GM12878 (cell line): ENCODE data around the gene NT5DC3. TPM values are rescaled to one million over a fixed set of nuclear protein-coding genes. Genes with fewer than 3 reads are reported as not detected.

Experiments
- BHLHE40 ChIP-seq, 2 experiments: fragments of 450-650 bp in 1 of 2; IDR thresholded peaks; 2 replicates each; pipeline ENCODE4 v1.6.1; 2011 to 2017; ENCODE audit warnings: low read depth in 2 of 2, borderline replicate concordance in 1 of 2, improper control_type of control experiment in 1 of 2, low read length in 1 of 2, mild to moderate bottlenecking in 1 of 2
- KDM1A ChIP-seq: fragments of 200-600 bp; sonication (generic); IDR thresholded peaks from 2 replicates; pipeline ENCODE4 v1.6.1; 2016; ENCODE audit warnings: borderline replicate concordance
- RB1 ChIP-seq: fragments of 450-650 bp; formaldehyde crosslinking; IDR thresholded peaks from 2 replicates; pipeline ENCODE4 v1.6.1; 2017; ENCODE audit warnings: mild to moderate bottlenecking, borderline replicate concordance
- WRNIP1 ChIP-seq: IDR thresholded peaks from 2 replicates; pipeline ENCODE4 v1.6.1; 2011; ENCODE audit warnings: low read depth, low read length, improper control_type of control experiment, borderline replicate concordance
- polyA plus RNA-seq, 11 experiments: library from polyadenylated mRNA; depleted of rRNA in 4 of 11; unstranded in 6 of 11; stranded (reverse) in 5 of 11; fragments of >200 nt; fragmentation: Nextera tagmentation in 4 of 11; fragmentation: Illumina TruSeq in 1 of 11; extraction: Ambion mirVana in 4 of 11; extraction: Trizol in 1 of 11; gene quantifications; 1 replicate in 1 of 11; 2 replicates in 10 of 11; pipeline versions ENCODE4 v1.2.1 to v1.2.3, GENCODE V29; 2011 to 2016; ENCODE audit warnings: inconsistent platforms in 2 of 11, missing spikeins in 2 of 11, low read depth in 1 of 11
- total RNA-seq, 4 experiments: library from RNA; depleted of rRNA in 3 of 4; stranded (reverse); fragments of >200 nt in 3 of 4; fragmentation: Illumina TruSeq in 1 of 4; extraction: Trizol in 1 of 4; gene quantifications; 2 replicates each; pipeline versions ENCODE4 v1.2.1 to v1.2.3, GENCODE V29; 2013 to 2021
- TF ChIP-seq, protein P1 (sequence below): fragments of 450-650 bp; IDR thresholded peaks from 2 replicates; pipeline ENCODE4 v1.6.1; 2017; ENCODE audit warnings: low read depth, mild to moderate bottlenecking, moderate library complexity
- TF ChIP-seq, protein P2 (sequence below): IDR thresholded peaks from 2 replicates; pipeline ENCODE4 v1.6.1; 2012; ENCODE audit warnings: mild to moderate bottlenecking, low read depth, low read length
- TF ChIP-seq, protein P3 (sequence below): IDR thresholded peaks from 2 replicates; pipeline ENCODE4 v1.6.1; 2012; ENCODE audit warnings: low read depth, low read length, improper control_type of control experiment
- TF ChIP-seq, protein P4 (sequence below): fragments of 450-650 bp; IDR thresholded peaks from 2 replicates; pipeline ENCODE4 v1.6.1; 2017; ENCODE audit warnings: mild to moderate bottlenecking, moderate library complexity

NT5DC3 gene
- total and polyA plus RNA-seq, 10 of the 15 experiments (the other 5 are each of a cell fraction or from before 2014, with no cell fraction given) = 2.0 to 12.4 (median 5.9) TPM

DNA sequence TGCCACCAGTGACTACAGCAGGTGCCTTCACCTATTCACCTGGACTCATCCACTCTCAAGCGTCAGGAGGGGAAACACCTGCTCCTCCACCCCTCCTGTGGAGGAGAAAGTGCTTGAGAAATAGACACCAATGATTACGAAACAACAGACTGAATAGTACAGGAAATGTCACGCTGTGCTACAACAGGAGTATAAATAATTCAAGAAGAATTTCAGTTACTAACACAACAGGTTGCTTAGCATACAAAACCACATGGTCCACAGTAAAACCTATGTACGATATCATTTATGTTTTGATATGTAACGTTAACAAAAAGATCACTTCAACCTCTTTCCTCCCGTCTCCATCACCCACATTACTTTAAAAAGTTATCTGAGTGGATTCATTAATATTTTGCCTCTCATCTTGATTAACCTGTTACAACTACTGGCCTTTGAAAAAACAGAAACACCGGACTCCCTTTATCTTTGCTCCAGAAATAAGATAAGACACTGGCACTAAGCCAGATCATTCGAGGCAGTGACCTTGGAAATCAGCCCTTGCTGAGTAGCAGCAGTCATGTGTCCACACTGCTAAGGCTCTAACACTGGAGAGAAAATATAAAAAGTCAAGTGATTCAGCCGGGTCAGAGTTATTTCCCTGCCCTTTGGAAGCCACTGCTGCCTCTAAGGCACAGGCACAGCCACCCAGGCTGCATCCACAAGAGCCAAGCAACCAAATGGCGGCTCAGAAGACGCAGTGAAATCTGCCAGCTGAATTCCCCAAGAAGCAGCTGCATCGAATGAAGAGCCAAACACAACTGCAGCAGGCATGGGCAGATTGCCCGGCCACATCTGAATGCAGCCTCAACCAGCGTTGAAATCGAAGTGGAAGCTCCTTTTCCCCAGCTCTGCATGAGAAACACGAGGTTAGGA is 40.9 kb downstream of the NT5DC3 start (continued):
- TF ChIP-seq, protein P1, sequence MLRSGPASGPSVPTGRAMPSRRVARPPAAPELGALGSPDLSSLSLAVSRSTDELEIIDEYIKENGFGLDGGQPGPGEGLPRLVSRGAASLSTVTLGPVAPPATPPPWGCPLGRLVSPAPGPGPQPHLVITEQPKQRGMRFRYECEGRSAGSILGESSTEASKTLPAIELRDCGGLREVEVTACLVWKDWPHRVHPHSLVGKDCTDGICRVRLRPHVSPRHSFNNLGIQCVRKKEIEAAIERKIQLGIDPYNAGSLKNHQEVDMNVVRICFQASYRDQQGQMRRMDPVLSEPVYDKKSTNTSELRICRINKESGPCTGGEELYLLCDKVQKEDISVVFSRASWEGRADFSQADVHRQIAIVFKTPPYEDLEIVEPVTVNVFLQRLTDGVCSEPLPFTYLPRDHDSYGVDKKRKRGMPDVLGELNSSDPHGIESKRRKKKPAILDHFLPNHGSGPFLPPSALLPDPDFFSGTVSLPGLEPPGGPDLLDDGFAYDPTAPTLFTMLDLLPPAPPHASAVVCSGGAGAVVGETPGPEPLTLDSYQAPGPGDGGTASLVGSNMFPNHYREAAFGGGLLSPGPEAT = no peak
- TF ChIP-seq KDM1A (no peak), RB1 (no peak), WRNIP1 (no peak), BHLHE40 (IDR thresholded peaks at IDR 0.05; ENCODE audit: borderline replicate concordance in 1 of 2, low read depth in 2 of 2, low read length in 1 of 2) (no peak)
- TF ChIP-seq, protein P2, sequence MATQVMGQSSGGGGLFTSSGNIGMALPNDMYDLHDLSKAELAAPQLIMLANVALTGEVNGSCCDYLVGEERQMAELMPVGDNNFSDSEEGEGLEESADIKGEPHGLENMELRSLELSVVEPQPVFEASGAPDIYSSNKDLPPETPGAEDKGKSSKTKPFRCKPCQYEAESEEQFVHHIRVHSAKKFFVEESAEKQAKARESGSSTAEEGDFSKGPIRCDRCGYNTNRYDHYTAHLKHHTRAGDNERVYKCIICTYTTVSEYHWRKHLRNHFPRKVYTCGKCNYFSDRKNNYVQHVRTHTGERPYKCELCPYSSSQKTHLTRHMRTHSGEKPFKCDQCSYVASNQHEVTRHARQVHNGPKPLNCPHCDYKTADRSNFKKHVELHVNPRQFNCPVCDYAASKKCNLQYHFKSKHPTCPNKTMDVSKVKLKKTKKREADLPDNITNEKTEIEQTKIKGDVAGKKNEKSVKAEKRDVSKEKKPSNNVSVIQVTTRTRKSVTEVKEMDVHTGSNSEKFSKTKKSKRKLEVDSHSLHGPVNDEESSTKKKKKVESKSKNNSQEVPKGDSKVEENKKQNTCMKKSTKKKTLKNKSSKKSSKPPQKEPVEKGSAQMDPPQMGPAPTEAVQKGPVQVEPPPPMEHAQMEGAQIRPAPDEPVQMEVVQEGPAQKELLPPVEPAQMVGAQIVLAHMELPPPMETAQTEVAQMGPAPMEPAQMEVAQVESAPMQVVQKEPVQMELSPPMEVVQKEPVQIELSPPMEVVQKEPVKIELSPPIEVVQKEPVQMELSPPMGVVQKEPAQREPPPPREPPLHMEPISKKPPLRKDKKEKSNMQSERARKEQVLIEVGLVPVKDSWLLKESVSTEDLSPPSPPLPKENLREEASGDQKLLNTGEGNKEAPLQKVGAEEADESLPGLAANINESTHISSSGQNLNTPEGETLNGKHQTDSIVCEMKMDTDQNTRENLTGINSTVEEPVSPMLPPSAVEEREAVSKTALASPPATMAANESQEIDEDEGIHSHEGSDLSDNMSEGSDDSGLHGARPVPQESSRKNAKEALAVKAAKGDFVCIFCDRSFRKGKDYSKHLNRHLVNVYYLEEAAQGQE = no peak
- TF ChIP-seq, protein P3, sequence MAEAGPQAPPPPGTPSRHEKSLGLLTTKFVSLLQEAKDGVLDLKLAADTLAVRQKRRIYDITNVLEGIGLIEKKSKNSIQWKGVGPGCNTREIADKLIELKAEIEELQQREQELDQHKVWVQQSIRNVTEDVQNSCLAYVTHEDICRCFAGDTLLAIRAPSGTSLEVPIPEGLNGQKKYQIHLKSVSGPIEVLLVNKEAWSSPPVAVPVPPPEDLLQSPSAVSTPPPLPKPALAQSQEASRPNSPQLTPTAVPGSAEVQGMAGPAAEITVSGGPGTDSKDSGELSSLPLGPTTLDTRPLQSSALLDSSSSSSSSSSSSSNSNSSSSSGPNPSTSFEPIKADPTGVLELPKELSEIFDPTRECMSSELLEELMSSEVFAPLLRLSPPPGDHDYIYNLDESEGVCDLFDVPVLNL = no peak
- TF ChIP-seq, protein P4, sequence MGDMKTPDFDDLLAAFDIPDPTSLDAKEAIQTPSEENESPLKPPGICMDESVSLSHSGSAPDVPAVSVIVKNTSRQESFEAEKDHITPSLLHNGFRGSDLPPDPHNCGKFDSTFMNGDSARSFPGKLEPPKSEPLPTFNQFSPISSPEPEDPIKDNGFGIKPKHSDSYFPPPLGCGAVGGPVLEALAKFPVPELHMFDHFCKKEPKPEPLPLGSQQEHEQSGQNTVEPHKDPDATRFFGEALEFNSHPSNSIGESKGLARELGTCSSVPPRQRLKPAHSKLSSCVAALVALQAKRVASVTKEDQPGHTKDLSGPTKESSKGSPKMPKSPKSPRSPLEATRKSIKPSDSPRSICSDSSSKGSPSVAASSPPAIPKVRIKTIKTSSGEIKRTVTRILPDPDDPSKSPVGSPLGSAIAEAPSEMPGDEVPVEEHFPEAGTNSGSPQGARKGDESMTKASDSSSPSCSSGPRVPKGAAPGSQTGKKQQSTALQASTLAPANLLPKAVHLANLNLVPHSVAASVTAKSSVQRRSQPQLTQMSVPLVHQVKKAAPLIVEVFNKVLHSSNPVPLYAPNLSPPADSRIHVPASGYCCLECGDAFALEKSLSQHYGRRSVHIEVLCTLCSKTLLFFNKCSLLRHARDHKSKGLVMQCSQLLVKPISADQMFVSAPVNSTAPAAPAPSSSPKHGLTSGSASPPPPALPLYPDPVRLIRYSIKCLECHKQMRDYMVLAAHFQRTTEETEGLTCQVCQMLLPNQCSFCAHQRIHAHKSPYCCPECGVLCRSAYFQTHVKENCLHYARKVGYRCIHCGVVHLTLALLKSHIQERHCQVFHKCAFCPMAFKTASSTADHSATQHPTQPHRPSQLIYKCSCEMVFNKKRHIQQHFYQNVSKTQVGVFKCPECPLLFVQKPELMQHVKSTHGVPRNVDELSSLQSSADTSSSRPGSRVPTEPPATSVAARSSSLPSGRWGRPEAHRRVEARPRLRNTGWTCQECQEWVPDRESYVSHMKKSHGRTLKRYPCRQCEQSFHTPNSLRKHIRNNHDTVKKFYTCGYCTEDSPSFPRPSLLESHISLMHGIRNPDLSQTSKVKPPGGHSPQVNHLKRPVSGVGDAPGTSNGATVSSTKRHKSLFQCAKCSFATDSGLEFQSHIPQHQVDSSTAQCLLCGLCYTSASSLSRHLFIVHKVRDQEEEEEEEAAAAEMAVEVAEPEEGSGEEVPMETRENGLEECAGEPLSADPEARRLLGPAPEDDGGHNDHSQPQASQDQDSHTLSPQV = no peak
